Measurements from ENCODE around the gene ARG2.

DNA sequence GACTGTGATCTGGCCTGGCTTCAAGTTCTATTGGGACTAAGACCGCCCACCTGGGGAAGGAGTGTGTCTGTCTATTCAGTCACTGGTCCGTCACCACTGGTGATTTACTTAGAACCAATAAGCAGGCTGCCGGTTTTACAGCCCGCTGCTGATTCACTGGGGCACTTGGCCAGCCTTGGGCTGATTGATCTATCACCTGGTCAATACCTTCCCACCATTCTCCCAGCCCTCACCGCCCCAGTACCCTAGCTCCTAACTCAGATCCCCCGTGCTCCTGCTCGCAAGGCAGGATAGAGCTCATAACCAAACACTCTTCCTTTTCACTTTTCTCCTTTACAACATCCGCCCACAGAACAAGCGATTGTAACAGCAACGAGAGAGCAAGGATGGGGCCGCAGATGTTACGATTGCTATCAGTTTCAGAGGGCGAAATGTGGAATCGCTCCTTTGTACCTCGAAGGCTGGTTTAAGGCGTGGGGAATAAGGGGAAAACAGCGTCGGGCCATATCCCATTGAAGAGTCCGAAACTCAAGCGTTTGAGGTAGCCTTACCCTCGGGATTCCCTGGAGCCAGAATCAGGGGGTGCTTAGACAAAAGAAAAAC is 75.2 kb downstream of the ARG2 start:
- TF ChIP-seq POLR2A (IDR thresholded peaks at IDR 0.05; ENCODE audit: low read length) (peak; percentile 93), GATA1 (IDR thresholded peaks at IDR 0.05; ENCODE audit: low read depth, low read length) (no peak)

Data from erythroblast (primary cell).